SKM-1 treated with dmso at 0.1 percent for 144 hours (cell line): ENCODE results near the gene TMEM60.

Experiments used
- DNase-seq: peaks from one replicate; lab custom pipeline; 2025; ENCODE audit not compliant: unreplicated experiment; lab: John Stamatoyannopoulos, UW

TMEM60 gene

DNA sequence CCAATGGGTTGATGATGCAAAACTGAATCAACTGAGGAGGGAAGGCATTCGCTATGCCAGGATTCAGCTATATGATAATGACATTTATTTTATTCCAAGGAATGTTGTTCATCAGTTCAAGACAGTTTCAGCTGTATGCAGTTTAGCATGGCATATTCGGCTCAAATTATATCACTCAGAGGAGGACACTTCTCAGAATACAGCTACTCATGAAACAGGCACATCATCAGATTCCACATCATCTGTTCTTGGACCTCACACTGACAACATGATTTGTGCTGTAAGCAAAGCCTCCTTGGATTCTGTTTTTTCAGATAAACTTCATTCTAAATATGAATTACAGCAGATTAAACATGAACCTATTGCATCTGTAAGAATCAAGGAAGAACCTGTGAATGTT is 19.7 kb downstream of the TMEM60 start:
- DNase-seq = no peak

GRCh38 chr7:77771901-77772300 is 26.3 kb downstream of the TMEM60 start:
- no peak for DNase-seq

DNA sequence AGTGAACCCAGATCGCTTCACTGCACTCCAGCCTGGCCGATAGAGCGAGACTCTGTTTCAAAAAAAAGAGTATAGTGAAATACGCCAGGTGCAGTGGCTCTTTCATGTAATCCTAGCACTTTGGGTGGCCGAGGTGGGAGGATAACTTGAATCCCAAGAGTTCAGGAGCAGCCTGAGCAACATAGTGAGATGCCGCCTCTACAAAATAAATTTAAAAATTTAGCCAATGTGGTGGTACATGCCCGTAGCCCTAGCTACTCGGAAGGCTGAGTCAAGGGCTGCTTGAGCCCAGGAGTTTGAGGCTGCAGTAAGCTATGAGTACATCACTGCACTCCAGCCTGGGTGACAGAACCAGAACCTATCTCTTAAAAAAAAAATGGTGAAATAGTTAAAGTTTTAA is 27.9 kb downstream of the TMEM60 start:
- DNase-seq = no peak

- no peak for DNase-seq
Observed at GRCh38 chr7:77766801-77767605, 31.2 kb downstream of the TMEM60 start.

DNA sequence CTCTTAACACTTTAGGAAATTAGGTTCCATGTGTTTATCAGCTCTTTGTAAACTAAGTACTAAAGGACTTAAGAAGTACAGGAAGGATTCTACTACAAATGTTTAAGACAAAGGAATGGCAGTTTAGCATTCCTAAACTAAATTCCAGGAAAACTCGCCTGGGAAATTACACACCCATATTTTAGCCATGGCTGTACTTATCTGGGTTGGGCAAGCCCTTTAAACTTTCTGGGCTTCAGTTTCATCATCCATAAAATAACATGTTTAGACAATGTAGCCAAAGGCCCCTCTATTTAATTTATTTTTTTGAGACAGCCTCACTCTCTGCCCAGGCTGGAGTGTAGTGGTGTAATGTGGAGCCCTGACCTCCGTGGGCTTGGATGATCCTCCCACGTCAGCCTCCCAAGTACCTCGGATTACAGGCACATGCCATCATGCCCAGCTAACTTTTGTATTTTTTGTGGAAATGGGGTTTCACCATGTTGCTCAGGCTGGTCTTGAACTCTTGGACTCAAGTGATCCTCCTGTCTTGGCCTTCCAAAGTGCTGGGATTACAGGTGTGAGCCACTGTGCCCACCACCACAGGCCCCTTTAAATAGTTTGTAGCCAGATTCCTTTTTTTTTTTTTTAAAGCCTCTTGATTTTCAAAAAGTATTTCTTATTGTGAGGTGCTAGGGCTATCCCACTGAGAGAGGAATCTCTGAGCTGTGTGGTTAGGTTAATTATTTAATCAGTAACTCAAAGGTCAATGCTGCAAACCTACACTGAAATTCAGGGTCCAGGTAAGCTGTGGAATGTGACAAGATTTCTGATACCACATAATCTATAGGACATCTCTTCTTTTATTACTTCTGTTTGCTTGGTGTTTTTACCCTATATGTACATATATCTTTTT is 32.1 kb downstream of the TMEM60 start:
- no peak for DNase-seq

DNA sequence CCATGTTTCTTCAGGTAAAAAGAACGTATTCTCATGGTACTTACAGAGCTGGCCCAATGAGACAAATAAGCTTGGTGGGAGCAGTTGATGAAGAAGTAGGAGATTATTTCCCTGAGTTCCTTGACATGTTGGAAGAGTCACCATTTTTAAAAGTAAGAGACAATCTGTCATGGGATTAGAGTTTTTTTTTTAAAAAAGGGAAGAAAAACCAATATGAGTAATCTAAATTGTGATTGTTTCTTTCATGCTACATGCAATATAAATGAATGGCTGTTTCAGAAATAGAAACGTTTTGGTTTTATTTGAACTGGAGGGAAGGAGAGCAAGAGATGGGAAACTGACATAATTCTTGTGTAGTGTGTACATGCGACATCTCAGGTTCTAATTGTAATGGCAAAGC is 32.8 kb downstream of the TMEM60 start:
- DNase-seq = no peak

DNA sequence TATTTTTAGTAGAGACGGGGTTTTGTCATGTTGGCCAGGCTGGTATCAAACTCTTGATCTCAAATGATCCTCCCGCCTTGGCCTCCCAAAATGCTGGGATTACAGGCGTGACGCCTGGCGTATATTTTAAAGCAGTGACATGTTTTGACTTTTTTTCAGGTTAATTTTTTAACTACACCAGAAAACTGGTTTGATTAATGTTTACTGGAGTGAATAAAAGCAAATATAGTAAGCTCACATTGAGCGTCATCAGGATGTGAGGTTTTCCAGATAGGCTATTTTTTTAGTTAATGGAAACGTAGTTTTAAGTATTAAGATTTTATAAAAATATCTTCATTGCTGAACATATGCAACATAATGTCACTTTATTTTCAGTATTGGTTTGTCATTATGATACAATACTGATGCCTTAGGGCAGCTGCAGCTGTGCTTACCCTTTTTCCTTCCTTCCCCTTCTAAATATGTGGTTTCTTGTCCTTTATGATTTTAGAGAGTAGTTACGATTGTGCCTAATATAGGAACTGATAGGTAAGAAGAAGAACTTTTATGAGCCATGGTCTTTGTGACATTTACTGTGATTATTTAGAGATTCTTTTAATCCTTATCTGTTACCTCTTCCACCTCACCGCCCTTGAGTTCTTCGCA is 37.3 kb downstream of the TMEM60 start:
- DNase-seq = no peak

DNA sequence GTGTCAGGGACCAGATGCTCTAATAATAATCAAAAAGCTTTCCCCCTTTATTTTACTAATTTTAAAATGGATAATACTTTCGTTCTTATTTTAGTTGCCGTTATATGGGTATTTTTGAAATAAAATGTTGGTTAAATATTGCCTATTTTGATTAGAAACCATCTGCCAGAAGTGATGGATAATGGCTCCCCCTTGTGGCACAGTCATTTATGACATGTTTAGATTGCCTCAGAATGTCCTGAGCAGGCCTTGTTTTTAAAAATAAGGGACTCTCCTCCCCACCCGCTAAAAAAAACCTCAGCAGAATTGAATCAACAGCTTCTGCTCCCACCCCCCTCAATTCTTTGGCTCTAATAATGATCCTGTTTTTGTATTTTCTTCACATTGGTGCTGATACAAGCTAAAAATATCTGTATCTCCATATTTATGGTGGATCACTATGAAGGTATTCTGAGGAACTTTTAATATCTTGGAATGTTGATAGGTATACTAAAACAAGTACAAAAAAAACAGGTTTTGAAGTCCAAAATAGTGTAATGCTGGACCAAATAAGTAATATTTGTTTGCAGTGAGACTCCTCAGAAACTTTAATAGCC is 38.8 kb downstream of the TMEM60 start:
- DNase-seq = peak; percentile 17

DNA sequence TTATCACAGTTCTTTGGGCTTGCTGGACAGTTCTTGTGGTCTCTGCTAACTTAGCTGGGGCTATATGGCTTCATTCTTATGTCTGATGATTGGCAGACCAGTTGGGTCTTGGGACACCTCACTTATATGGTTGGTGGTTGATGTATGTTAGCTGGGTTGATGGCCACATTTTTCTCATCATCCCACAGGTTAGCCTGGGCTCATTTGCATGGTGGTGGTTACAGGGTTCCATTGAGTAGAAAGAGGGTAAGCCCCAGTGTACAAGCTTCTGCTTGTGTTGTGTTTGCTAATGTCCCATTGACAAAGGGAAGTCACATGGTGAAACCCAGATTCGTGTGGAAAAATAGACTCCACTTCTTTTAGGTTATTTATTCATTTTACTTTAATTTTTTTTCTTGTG is 40.6 kb downstream of the TMEM60 start:
- DNase-seq = no peak

GRCh38 chr7:77753173-77753572 is 45.1 kb downstream of the TMEM60 start:
- no peak for DNase-seq

- DNase-seq = peak; percentile 93
Observed at GRCh38 chr7:77752016-77752415, 46.2 kb downstream of the TMEM60 start.

DNA sequence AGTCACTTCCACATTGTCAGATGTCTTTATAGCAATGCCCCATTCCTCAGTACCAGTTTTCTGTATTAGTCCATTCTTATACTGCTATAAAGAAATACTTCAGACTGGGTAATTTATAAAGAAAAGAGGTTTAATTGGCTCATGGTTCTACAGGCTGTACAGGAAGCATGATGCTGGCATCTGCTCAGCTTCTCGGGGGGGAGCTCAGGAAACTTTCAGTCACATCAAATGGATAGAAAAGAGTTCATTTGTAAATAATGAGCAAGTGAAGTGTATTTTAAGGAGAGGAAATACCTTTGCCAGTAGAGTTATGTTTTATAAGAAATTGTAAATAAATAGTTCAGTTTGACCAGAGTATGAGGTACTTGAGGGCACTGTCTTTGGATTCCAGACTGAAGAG is 50.5 kb downstream of the TMEM60 start:
- DNase-seq = no peak

GRCh38 chr7:77747178-77747577 is 51.1 kb downstream of the TMEM60 start:
- no peak for DNase-seq

DNA sequence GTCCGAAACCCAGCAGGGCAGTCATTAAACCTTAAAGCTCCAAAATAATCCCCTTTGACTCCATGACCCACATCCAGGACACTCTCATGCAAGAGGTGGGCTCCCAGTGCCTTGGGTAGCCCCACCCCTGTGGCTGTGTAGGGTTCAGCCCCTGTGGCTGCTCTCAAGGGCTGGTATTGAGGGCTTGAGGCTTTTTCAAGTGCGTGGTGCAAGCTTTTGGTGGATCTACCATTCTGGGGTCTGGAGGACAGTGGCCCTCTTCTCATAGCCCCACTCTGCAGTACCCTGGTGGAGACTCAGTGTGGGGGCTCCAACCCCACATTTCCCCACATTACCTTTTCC is 51.4 kb downstream of the TMEM60 start:
- DNase-seq = no peak

DNA sequence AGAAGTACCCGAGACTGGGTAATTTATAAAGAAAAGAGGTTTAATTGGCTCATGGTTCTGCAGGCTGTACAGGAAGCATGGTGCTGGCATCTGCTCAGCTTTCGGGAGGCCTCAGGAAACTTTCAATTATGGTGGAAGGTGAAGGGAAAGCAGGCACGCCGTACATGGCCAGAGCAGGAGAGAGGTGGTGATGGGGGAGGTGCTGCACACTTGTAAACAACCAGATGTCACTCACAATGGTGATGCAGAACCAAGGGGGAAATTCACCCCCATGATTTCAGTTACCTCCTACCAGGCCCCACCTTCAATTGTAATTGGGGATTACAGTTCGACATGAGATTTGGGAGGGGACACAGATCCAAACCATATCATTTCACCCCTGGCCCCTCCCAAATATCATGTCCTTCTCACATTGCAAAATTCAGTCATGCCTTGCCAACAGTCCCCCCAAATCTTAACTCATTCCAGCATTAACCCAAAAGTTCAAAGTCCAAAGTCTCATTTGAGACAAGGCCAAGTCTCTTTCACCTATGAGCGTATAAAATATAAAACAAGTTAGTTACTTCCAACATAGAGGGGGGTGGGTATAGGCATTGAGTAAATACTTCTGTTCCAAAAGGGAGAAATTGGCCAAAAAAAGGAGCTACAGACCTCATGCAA is 51.9 kb downstream of the TMEM60 start:
- no peak for DNase-seq

- no peak for DNase-seq
Observed at GRCh38 chr7:77745746-77746145, 52.5 kb downstream of the TMEM60 start.
